Measurements from ENCODE around the gene CARD10.

The CARD10 gene

GRCh38 chr22:37505989-37506388 lies 13.2 kb downstream of the CARD10 start:
- TF ChIP-seq ZBTB7A (IDR thresholded peaks at IDR 0.05; ENCODE audit: low read depth) (no peak), NFIC (IDR thresholded peaks at IDR 0.05) (no peak), CEBPB (IDR thresholded peaks at IDR 0.05) (no peak), MAX (IDR thresholded peaks at IDR 0.05) (no peak), TCF12 (IDR thresholded peaks at IDR 0.05; ENCODE audit: low read depth) (no peak), EP300 (IDR thresholded peaks at IDR 0.05; ENCODE audit: borderline replicate concordance) (no peak), FOXM1 (IDR thresholded peaks at IDR 0.05; ENCODE audit: borderline replicate concordance, low read depth) (no peak), REST (IDR thresholded peaks at IDR 0.05; ENCODE audit: low read depth) (no peak), YY1 (IDR thresholded peaks at IDR 0.05; ENCODE audit: low read depth) (no peak), RAD21 (IDR thresholded peaks at IDR 0.05; ENCODE audit: low read depth) (no peak)

- no peak for TF ChIP-seq TCF12 (IDR thresholded peaks at IDR 0.05; ENCODE audit: low read depth)
- no peak for TF ChIP-seq MAX (IDR thresholded peaks at IDR 0.05)
- no peak for TF ChIP-seq CEBPB (IDR thresholded peaks at IDR 0.05)
- no peak for TF ChIP-seq REST (IDR thresholded peaks at IDR 0.05; ENCODE audit: low read depth)
- TF ChIP-seq RAD21 (IDR thresholded peaks at IDR 0.05; ENCODE audit: low read depth) = no peak
- TF ChIP-seq USF1 (IDR thresholded peaks at IDR 0.05) = no peak
- no peak for TF ChIP-seq ZBTB7A (IDR thresholded peaks at IDR 0.05; ENCODE audit: low read depth)
- TF ChIP-seq TEAD4 (IDR thresholded peaks at IDR 0.05) = no peak
- no peak for TF ChIP-seq YY1 (IDR thresholded peaks at IDR 0.05; ENCODE audit: low read depth)
- no peak for TF ChIP-seq CREB1 (IDR thresholded peaks at IDR 0.05; ENCODE audit: low read depth)
- no peak for TF ChIP-seq EGR1 (IDR thresholded peaks at IDR 0.05)
- no peak for TF ChIP-seq NFIC (IDR thresholded peaks at IDR 0.05)
- TF ChIP-seq TAF1 (IDR thresholded peaks at IDR 0.05; ENCODE audit: low read depth) = no peak
- TF ChIP-seq EP300 (IDR thresholded peaks at IDR 0.05; ENCODE audit: borderline replicate concordance) = no peak
- TF ChIP-seq FOXM1 (IDR thresholded peaks at IDR 0.05; ENCODE audit: borderline replicate concordance, low read depth) = no peak
Measured at GRCh38 chr22:37505565-37505964, 13.7 kb downstream of the CARD10 start.

- TF ChIP-seq CREB1 (IDR thresholded peaks at IDR 0.05; ENCODE audit: low read depth) = no peak
- TF ChIP-seq TCF12 (IDR thresholded peaks at IDR 0.05; ENCODE audit: low read depth) = no peak
- TF ChIP-seq TAF1 (IDR thresholded peaks at IDR 0.05; ENCODE audit: low read depth) = no peak
- no peak for TF ChIP-seq YY1 (IDR thresholded peaks at IDR 0.05; ENCODE audit: low read depth)
- no peak for TF ChIP-seq FOXM1 (IDR thresholded peaks at IDR 0.05; ENCODE audit: borderline replicate concordance, low read depth)
- TF ChIP-seq REST (IDR thresholded peaks at IDR 0.05; ENCODE audit: low read depth) = no peak
- TF ChIP-seq NFIC (IDR thresholded peaks at IDR 0.05) = no peak
- TF ChIP-seq EP300 (IDR thresholded peaks at IDR 0.05; ENCODE audit: borderline replicate concordance) = no peak
- TF ChIP-seq USF1 (IDR thresholded peaks at IDR 0.05) = no peak
- TF ChIP-seq CEBPB (IDR thresholded peaks at IDR 0.05) = no peak
- TF ChIP-seq TEAD4 (IDR thresholded peaks at IDR 0.05) = no peak
- no peak for TF ChIP-seq ZBTB7A (IDR thresholded peaks at IDR 0.05; ENCODE audit: low read depth)
- TF ChIP-seq EGR1 (IDR thresholded peaks at IDR 0.05) = no peak
- no peak for TF ChIP-seq MAX (IDR thresholded peaks at IDR 0.05)
- TF ChIP-seq RAD21 (IDR thresholded peaks at IDR 0.05; ENCODE audit: low read depth) = no peak
Measured at GRCh38 chr22:37504964-37505363, 14.3 kb downstream of the CARD10 start.

- TF ChIP-seq USF1 (IDR thresholded peaks at IDR 0.05) (no peak), YY1 (IDR thresholded peaks at IDR 0.05; ENCODE audit: low read depth) (no peak), NFIC (IDR thresholded peaks at IDR 0.05) (no peak), REST (IDR thresholded peaks at IDR 0.05; ENCODE audit: low read depth) (no peak), CREB1 (IDR thresholded peaks at IDR 0.05; ENCODE audit: low read depth) (no peak), EP300 (IDR thresholded peaks at IDR 0.05; ENCODE audit: borderline replicate concordance) (no peak), TAF1 (IDR thresholded peaks at IDR 0.05; ENCODE audit: low read depth) (no peak), EGR1 (IDR thresholded peaks at IDR 0.05) (no peak), RAD21 (IDR thresholded peaks at IDR 0.05; ENCODE audit: low read depth) (no peak), TCF12 (IDR thresholded peaks at IDR 0.05; ENCODE audit: low read depth) (no peak)
Measured at GRCh38 chr22:37503850-37504249, 15.4 kb downstream of the CARD10 start.
